ENCODE measurements around the gene DUSP22.

The DUSP22 gene

GRCh38 chr6:398558-399078 is 106.3 kb downstream of the DUSP22 start:
- H3K36me3 Mint-ChIP-seq (ENCODE audit: insufficient read depth), result peaks cover 33% of the 10 kb centered on the region
- no peak overlapping the region for H3K27ac Mint-ChIP-seq (ENCODE audit: low read depth)
- H3K9me3 Mint-ChIP-seq, result no peaks in the 10 kb centered on the region
- no peak for DNase-seq (ENCODE audit: low spot score in 2 of 2)
- ATAC-seq (replicated peaks; ENCODE audit: extremely low read depth, poor library complexity, severe bottlenecking), result no peak
- peaks cover 14% of the 10 kb centered on the region for H3K4me1 Mint-ChIP-seq
- H3K27me3 Mint-ChIP-seq, result peaks cover 6% of the 10 kb centered on the region
- no peak overlapping the region for H3K4me3 Mint-ChIP-seq

- ATAC-seq (replicated peaks; ENCODE audit: extremely low read depth, poor library complexity, severe bottlenecking) (peak; percentile 83), DNase-seq (ENCODE audit: low spot score in 2 of 2) (no peak)
- Mint-ChIP-seq H3K27me3 (no peaks in the 10 kb centered on the region), H3K4me1 (peaks cover 23% of the 10 kb centered on the region), H3K36me3 (ENCODE audit: insufficient read depth) (peaks cover 31% of the 10 kb centered on the region), H3K4me3 (peak overlapping the region; percentile 13), H3K27ac (ENCODE audit: low read depth) (peak overlapping the region; percentile 32), H3K9me3 (no peaks in the 10 kb centered on the region)
Observed at GRCh38 chr6:399785-400534, 107.7 kb downstream of the DUSP22 start.

- no peaks in the 10 kb centered on the region for H3K27me3 Mint-ChIP-seq
- ATAC-seq (replicated peaks; ENCODE audit: extremely low read depth, poor library complexity, severe bottlenecking) (no peak), DNase-seq (ENCODE audit: low spot score in 2 of 2) (no peak)
- peaks cover 25% of the 10 kb centered on the region for H3K4me1 Mint-ChIP-seq
- H3K9me3 Mint-ChIP-seq, result no peaks in the 10 kb centered on the region
- peaks cover 27% of the 10 kb centered on the region for H3K36me3 Mint-ChIP-seq (ENCODE audit: insufficient read depth)
- no peak overlapping the region for H3K4me3 Mint-ChIP-seq
- no peak overlapping the region for H3K27ac Mint-ChIP-seq (ENCODE audit: low read depth)
Observed at GRCh38 chr6:400815-401214, 108.5 kb downstream of the DUSP22 start.

Measured in central memory CD8-positive, alpha-beta T cell (primary cell).